Heart right ventricle (tissue), 16 donors: ENCODE measurements around the gene C3. TPM values are rescaled to one million over a fixed set of nuclear protein-coding genes. Genes with fewer than 3 reads are reported as not detected.
A peak's percentile ranks its signal among the peaks of the same experiment; 100 is the strongest.

Experiments used
- ATAC-seq, 8 donors: fragments of 200-7000 bp; cut with Tn5 transposase; one replicate each; pipeline ENCODE4 v1.9.1; 2020; ENCODE audit warnings: mild to moderate bottlenecking in 8 of 8, moderate library complexity in 8 of 8, moderate number of reproducible peaks in 1 of 8
- DNase-seq, 2 donors: peaks; one replicate each; pipeline ENCODE4 v3.0.0-alpha.2; 2020
- H3K27ac ChIP-seq, 10 donors: fragments of 200-600 bp; sonication (generic) in 2 of 10; one replicate each; pipeline versions ENCODE4 v1.5.0 to v1.8.0; 2020 to 2022; ENCODE audit warnings: mild to moderate bottlenecking in 3 of 10
- H3K27me3 ChIP-seq, 7 donors: fragments of 200-600 bp; one replicate each; pipeline ENCODE4 v1.8.0; 2021 to 2022; ENCODE audit warnings: mild to moderate bottlenecking in 2 of 7
- H3K36me3 ChIP-seq, 9 donors: fragments of 200-600 bp; sonication (generic) in 1 of 9; one replicate each; pipeline versions ENCODE4 v1.5.0 to v1.8.0; 2020 to 2022; ENCODE audit warnings: mild to moderate bottlenecking in 2 of 9
- H3K4me1 ChIP-seq, 9 donors: fragments of 200-600 bp; sonication (generic) in 1 of 9; one replicate each; pipeline versions ENCODE4 v1.5.0 to v1.8.0; 2020 to 2022; ENCODE audit warnings: mild to moderate bottlenecking in 4 of 9
- H3K4me3 ChIP-seq, 10 donors: fragments of 200-600 bp; sonication (generic) in 2 of 10; one replicate each; pipeline versions ENCODE4 v1.5.0 to v1.8.0; 2020 to 2022; ENCODE audit warnings: mild to moderate bottlenecking in 7 of 10, moderate library complexity in 2 of 10
- H3K9me3 ChIP-seq, 11 donors: fragments of 200-600 bp in 10 of 11; sonication (generic) in 2 of 11; one replicate each; pipeline versions ENCODE4 v1.5.0 to v1.8.0; 2013 to 2022; ENCODE audit warnings: mild to moderate bottlenecking in 2 of 11, control low read depth in 1 of 11, moderate library complexity in 1 of 11
- WGBS, 2 donors: extraction: QIAGEN DNeasy Blood & Tissue Kit; methylation state at CpG; one replicate each; pipeline ENCODE4 v1.1.7; 2013; ENCODE audit warnings: inconsistent platforms in 1 of 2; 5-methylcytosine and 5-hydroxymethylcytosine counted together
- intact Hi-C, 10 donors: fragments of 100-400 bp; cut with DNase I; formaldehyde crosslinking; loops; one replicate each; pipeline versions ENCODE4 v1.11.1 to v1.14.2; 2022
- polyA plus RNA-seq, 2 donors: library from polyadenylated mRNA; stranded (reverse); fragments of 200-250 nt; gene quantifications; one replicate each; pipeline ENCODE4 v1.2.3, GENCODE V29; 2013
- total RNA-seq, 10 donors: library from RNA; stranded (reverse); fragmentation: NEBNext Ultra II Directional in 3 of 10; extraction: Animal tissue kit (Norgen Biotek cat#: 25700) in 3 of 10; gene quantifications; one replicate each; pipeline versions ENCODE4 v1.2.1 to v1.2.4, GENCODE V29; 2021 to 2023
- TF ChIP-seq, protein P1 (sequence below), 9 donors: fragments of 200-600 bp; sonication (generic) in 2 of 9; IDR thresholded peaks; one replicate each; pipeline versions ENCODE4 v1.5.0 to v1.8.0; 2021 to 2022; ENCODE audit warnings: antibody characterized with exemption in 9 of 9, mild to moderate bottlenecking in 5 of 9, moderate library complexity in 1 of 9
- donor health status: Arrhythmogenic right ventricular cardiomyopathy.
- donor health status: ischemic (EF 13 %, LVEDD 7.1; RV severe dilation, severe dysfunction).
- donor health status: healthy with polysubstance abuse.
- donor health status: DM: no; HTN: yes; CAD: no.
- donor health status: DM: no; HTN: no; CAD: no.
- donor health status: ischemic (EF 25% LVEDD 6.9; RV normal size, moderate dysfunction).
- donor health status: ischemic (EF 25% LVEDD 5.7; RV mildly dilated, moderate dysfunction).
- donor health status: healthy.
- donor health status: DM: yes; HTN: yes; CAD: no.
- donor health status: Ischemic cardiomyopathy.
- donor health status: ischemic (EF 35%, LVEDD 5.7; RV mildly dilated, moderate dysfunction).
- donor health status: nonischemic (EF 11% LVEDD 7.7; RV severe dilation, severe dysfunction).
- donor health status: DM: yes; HTN: yes; CAD: no.
- donor health status: PGD.
- donor health status: ischemic (EF 29% LVEDD 5.4; RV normal size, mild dysfunction).
- donor health status: nonischemic (EF 23%, LVEDD 6.1; RV moderate dilation, normal function).

C3 gene
- total and polyA plus RNA-seq, 12 donors, result 23.0 to 475 (median 170) TPM

DNA sequence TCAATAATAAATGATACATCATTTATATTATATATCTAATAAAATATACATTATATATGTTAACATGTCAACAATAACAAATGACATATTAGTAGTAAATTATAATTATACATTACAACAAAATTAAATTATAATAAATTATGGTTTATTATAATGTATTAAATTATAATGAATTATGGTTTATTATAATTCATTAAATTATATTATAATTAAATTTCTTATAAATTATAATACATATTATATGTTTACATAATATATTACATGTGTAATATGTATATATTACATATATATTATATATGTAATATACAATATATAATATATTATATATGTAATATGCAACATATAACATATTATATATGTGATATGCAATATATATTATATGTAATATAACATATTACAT is 20.5 kb downstream of the C3 start:
- Histone ChIP-seq H3K9me3 (no peaks in the 10 kb centered on the region), H3K36me3 (peaks cover 0 to 13% (median 0%) of the 10 kb centered on the region in 9 donors), H3K4me1 (no peaks in the 10 kb centered on the region), H3K4me3 (no peak overlapping the region), H3K27me3 (peaks cover 0 to 10% (median 5%) of the 10 kb centered on the region in 7 donors), H3K27ac (no peak overlapping the region)
- TF ChIP-seq, protein P1, sequence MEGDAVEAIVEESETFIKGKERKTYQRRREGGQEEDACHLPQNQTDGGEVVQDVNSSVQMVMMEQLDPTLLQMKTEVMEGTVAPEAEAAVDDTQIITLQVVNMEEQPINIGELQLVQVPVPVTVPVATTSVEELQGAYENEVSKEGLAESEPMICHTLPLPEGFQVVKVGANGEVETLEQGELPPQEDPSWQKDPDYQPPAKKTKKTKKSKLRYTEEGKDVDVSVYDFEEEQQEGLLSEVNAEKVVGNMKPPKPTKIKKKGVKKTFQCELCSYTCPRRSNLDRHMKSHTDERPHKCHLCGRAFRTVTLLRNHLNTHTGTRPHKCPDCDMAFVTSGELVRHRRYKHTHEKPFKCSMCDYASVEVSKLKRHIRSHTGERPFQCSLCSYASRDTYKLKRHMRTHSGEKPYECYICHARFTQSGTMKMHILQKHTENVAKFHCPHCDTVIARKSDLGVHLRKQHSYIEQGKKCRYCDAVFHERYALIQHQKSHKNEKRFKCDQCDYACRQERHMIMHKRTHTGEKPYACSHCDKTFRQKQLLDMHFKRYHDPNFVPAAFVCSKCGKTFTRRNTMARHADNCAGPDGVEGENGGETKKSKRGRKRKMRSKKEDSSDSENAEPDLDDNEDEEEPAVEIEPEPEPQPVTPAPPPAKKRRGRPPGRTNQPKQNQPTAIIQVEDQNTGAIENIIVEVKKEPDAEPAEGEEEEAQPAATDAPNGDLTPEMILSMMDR (IDR thresholded peaks at IDR 0.05), result no peak
- ATAC-seq (no peak), DNase-seq (no peak)
- intact Hi-C loops, result no loop called here

DNA sequence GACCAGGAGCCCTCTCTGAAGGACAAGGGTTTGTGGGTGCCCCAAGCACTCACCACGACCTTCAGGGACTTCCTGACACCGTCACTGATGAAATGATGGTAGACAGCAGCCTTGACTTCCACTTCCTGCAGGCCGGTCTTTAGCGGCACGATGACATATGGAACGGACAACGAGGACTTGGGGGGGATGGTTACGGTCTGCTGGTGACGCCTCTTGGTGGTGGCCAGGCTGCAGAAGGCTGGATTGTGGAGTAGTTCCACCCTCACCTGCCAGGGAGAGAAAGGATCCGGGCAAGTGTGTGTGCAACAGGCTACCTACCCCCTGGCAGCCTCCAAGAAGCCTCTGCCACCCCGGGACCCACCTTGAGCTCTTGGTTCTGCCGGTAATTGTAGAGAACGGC is 23.2 kb downstream of the C3 start:
- TF ChIP-seq, protein P1 (IDR thresholded peaks at IDR 0.05), result no peak
- 68 to 71% methylated on average over 13 of the region's 13 CpGs for WGBS, 2 donors
- no peak for ATAC-seq
- no peaks in the 10 kb centered on the region for H3K9me3 ChIP-seq
- peaks cover 0 to 11% (median 0%) of the 10 kb centered on the region in 9 donors for H3K36me3 ChIP-seq
- H3K27me3 ChIP-seq, result peaks cover 0 to 13% (median 5%) of the 10 kb centered on the region in 7 donors
- no peaks in the 10 kb centered on the region for H3K4me1 ChIP-seq
- H3K27ac ChIP-seq, result no peak overlapping the region
- intact Hi-C loops, result no loop called here
- no peak for DNase-seq
- H3K4me3 ChIP-seq, result no peak overlapping the region

DNA sequence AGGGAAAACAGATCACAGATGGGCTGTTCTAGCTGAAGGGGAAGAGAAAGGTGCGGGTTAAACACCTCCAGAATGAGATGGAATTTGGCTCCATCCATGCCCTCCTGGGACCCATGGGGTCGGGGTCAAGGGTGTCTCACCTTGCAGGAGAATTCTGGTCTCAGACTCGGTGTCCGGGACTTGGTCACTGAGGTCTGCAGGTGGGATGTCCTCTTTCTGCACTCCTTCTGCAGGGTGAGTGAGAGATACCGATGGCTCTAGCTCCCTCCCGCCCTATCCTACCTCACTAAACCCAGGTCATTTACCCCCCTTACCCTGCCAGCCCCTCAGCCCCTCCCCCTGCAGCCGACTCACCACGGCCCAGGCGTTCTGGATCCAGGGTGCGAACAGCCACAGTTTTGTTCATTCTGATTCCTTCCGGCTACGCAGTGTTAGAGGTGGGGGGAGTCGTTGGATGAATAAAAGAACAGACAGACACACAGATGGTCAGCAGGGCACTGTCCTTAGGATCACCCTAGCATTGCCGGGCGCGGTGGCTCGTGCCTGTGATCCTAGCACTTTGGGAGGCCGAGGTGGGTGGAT is 24.1 kb downstream of the C3 start:
- ATAC-seq, result no peak
- intact Hi-C loops, result no loop called here
- no peaks in the 10 kb centered on the region for H3K4me1 ChIP-seq

DNA sequence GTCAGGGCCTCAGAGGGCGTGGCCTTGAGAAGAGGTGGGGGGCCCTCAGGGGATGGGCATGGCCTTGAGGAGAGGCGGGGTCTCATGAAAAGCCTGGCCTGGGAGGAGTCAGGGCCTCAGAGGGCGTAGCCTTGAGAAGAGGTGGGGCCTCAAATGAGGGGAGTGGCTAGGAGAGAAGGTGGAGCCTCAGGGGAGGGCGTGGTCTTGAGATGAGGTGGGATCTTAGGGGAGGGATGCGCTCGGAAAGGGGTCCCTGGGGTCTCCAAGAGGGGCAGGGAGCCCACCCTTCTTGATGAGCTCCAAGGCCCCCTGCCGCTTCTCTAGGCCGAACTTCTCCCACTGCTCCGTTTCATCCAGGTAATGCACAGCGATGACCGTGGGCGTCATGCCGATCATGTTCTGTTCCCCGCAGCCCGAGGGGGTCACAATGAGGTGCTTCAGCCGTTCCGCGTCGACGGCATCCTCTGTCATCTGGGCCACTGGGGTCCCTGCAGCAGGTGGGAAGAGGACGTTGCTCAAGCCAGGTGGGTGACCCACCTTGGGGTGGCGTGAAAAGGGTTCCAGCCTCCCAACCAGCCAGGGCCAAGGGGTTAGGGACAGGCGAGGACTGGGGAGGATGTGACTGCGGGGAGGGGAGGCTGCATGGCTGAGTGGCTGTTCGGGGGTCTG is 26.2 kb downstream of the C3 start:
- 93 to 95% methylated on average over 22 to 24 of the region's 25 CpGs for WGBS, 2 donors
- DNase-seq (no peak), ATAC-seq (peak in 1 of 8 donors; percentile 27)
- H3K36me3 ChIP-seq, result peaks cover 0 to 15% (median 0%) of the 10 kb centered on the region in 9 donors
- no peaks in the 10 kb centered on the region for H3K4me1 ChIP-seq
- intact Hi-C loops, result no loop called here
- H3K27ac ChIP-seq, result no peak overlapping the region
- TF ChIP-seq, protein P1 (IDR thresholded peaks at IDR 0.05), result no peak
- H3K9me3 ChIP-seq, result no peaks in the 10 kb centered on the region
- no peak overlapping the region for H3K4me3 ChIP-seq
- H3K27me3 ChIP-seq, result peaks cover 0 to 19% (median 5%) of the 10 kb centered on the region in 7 donors

More for the DNA sequence above, 24.1 kb downstream of the C3 start:
- TF ChIP-seq, protein P1 (IDR thresholded peaks at IDR 0.05), result no peak
- no peak overlapping the region for H3K4me3 ChIP-seq
- peaks cover 0 to 12% (median 0%) of the 10 kb centered on the region in 9 donors for H3K36me3 ChIP-seq
- H3K27me3 ChIP-seq, result peaks cover 0 to 16% (median 7%) of the 10 kb centered on the region in 7 donors
- 74 to 82% methylated on average over 18 of the region's 18 CpGs for WGBS, 2 donors
- H3K27ac ChIP-seq, result no peak overlapping the region
- no peak for DNase-seq
- H3K9me3 ChIP-seq, result no peaks in the 10 kb centered on the region
